ENCODE data around the gene TRIL. TPM values are rescaled to one million over a fixed set of nuclear protein-coding genes. Genes with fewer than 3 reads are reported as not detected.

The TRIL gene
- total and polyA plus RNA-seq, 9 donors = 16.9 to 63.5 (median 37.9) TPM

Other genes starting within 250 kb of the TRIL start
- gene CPVL, start 188.2 kb upstream of the TRIL start, total RNA-seq = 24.8 TPM
- gene CPVL, start 188.2 kb upstream of the TRIL start, polyA plus RNA-seq (ENCODE audit: insufficient read depth in 1 of 8, insufficient read length in 8 of 8, low replicate concordance in 1 of 8) = 10 to 100 TPM; 16.8 to 45.4 (median 22.3) TPM
- gene CHN2, start 236.4 kb upstream of the TRIL start, total RNA-seq = 10.2 TPM
- gene CHN2, start 236.4 kb upstream of the TRIL start, polyA plus RNA-seq (ENCODE audit: insufficient read depth in 1 of 8, insufficient read length in 8 of 8, low replicate concordance in 1 of 8) = 10 to 100 TPM in 4 of 8 donors, 1 to 10 TPM in 4; 7.6 to 18.2 (median 11.0) TPM

All from muscle of leg (tissue), 9 donors.